ENCODE results near the gene GABBR2.

DNA sequence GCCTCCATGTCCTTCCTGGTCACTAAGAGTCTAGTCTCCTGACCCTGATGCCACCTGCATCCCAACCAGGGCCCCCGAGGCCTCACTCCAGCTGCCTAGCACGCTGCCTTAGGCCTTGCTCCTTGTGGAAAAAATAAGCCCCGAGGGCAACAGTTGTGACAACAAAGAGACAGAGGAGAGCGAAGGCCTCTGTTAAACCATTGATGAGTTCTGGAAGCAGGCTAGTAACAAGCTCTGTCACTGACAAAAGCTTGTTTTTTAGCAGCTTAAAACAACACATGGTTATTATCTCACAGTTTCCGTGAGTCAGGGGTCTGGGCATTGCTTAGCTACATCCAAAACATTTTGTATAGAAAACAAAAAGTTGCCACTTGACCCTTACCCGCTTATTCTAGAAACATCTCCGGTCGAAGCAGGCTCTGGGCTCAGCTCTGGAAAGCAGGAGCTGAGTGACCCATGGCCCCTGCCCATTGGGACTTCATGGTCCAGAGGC is 405.1 kb downstream of the GABBR2 start:
- TF ChIP-seq POLR2A (IDR thresholded peaks at IDR 0.05; ENCODE audit: low read depth, low read length) = no peak
- TF ChIP-seq POLR2AphosphoS5 (IDR thresholded peaks at IDR 0.05; ENCODE audit: low read depth, low read length) = no peak

Data from GM12892 (cell line).